Activated CD8-positive, alpha-beta memory T cell treated with anti-CD3 and anti-CD28 coated beads, Interleukin-2, amount 50 U/mL, for 24 hours (primary cell): ENCODE measurements around the gene ADARB2.
"Not testable (repeated sequence)": the region's sequence is repeated elsewhere in the genome, so short reads cannot be mapped to it uniquely, and the experiment has no call there.

Source experiments
- DNase-seq: peaks from one replicate; pipeline ENCODE4 v3.0.0-alpha.2; 2020; ENCODE audit errors: extremely low read depth

Gene ADARB2

GRCh38 chr10:1737222-1738061 lies at the start of gene ADARB2:
Gene ADARB2 (minus strand): TSS chr10:1737525.
- no peak for DNase-seq

GRCh38 chr10:1785835-1786234 lies 48.5 kb upstream of the ADARB2 start:
- DNase-seq = no peak

- no peak for DNase-seq
These were observed 45.5 kb upstream of the ADARB2 start for GRCh38 chr10:1782841-1783240.

- DNase-seq = no peak
These were observed 42.5 kb upstream of the ADARB2 start for GRCh38 chr10:1779796-1780195.

GRCh38 chr10:1778375-1778969 lies 41.1 kb upstream of the ADARB2 start:
- no peak for DNase-seq

GRCh38 chr10:1776127-1776662 lies 38.9 kb upstream of the ADARB2 start:
- DNase-seq = no peak

GRCh38 chr10:1774796-1775195 lies 37.5 kb upstream of the ADARB2 start:
- DNase-seq = no peak

GRCh38 chr10:1773204-1773603 lies 35.9 kb upstream of the ADARB2 start:
- not testable (repeated sequence) for DNase-seq

GRCh38 chr10:1766049-1766448 lies 28.7 kb upstream of the ADARB2 start:
- no peak for DNase-seq

GRCh38 chr10:1762076-1762475 lies 24.8 kb upstream of the ADARB2 start:
- no peak for DNase-seq

GRCh38 chr10:1754506-1755153 lies 17.3 kb upstream of the ADARB2 start:
- DNase-seq = no peak

GRCh38 chr10:1752153-1752552 lies 14.8 kb upstream of the ADARB2 start:
- no peak for DNase-seq

GRCh38 chr10:1747590-1748157 lies 10.3 kb upstream of the ADARB2 start:
- DNase-seq = no peak

GRCh38 chr10:1746796-1747195 lies 9.5 kb upstream of the ADARB2 start:
- DNase-seq = no peak

- DNase-seq = no peak
These were observed 8.6 kb upstream of the ADARB2 start for GRCh38 chr10:1745780-1746456.

GRCh38 chr10:1744524-1744923 lies 7.2 kb upstream of the ADARB2 start:
- no peak for DNase-seq

GRCh38 chr10:1743141-1743540 lies 5.8 kb upstream of the ADARB2 start:
- no peak for DNase-seq

GRCh38 chr10:1741450-1741849 lies 4.1 kb upstream of the ADARB2 start:
- DNase-seq = no peak

GRCh38 chr10:1739751-1740150 lies 2.4 kb upstream of the ADARB2 start:
- no peak for DNase-seq

GRCh38 chr10:1738950-1739349 lies 1.6 kb upstream of the ADARB2 start:
- no peak for DNase-seq

- DNase-seq = no peak
These were observed 428 bp downstream of the ADARB2 start for GRCh38 chr10:1736972-1737221.
